GM21381 (cell line): ENCODE results near the gene RBM24.

Source experiments
- ATAC-seq: cut with Tn5 transposase; IDR thresholded peaks from one replicate; pipeline ENCODE4 v1.9.1; 2021; ENCODE audit warnings: mild to moderate bottlenecking, moderate library complexity; ENCODE audit not compliant: unreplicated experiment

RBM24 gene

DNA sequence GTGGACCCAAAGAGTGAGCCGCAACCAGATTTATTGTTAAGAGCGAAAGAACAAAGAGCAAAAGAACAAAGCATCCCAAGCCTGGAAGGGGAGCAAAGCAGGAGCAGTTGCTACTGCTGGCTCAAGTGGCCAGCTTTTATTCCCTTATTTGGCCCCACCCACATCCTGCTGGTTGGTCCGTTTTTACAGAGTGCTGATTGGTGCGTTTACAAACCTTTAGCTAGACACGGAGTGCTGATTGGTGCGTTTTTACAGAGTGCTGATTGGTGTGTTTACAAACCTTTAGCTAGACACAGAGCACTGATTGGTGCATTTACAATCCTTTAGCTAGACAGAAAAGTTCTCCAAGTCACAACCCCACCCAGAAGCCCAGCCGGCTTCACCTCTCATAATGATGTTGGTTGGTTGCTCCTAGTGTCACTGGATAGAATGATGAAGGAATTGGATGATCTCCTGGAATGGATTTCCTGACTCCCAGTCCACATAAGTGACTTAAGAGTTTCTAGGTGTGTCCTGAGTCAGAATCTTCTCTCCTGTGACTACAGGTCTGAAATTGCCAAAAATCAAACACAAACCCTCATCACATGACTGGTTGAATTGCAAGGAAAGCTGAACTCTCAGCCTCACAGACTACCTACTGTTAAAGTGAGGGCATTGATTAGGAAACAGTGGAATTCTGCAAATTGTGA is 60.1 kb downstream of the RBM24 start:
- no peak for ATAC-seq

DNA sequence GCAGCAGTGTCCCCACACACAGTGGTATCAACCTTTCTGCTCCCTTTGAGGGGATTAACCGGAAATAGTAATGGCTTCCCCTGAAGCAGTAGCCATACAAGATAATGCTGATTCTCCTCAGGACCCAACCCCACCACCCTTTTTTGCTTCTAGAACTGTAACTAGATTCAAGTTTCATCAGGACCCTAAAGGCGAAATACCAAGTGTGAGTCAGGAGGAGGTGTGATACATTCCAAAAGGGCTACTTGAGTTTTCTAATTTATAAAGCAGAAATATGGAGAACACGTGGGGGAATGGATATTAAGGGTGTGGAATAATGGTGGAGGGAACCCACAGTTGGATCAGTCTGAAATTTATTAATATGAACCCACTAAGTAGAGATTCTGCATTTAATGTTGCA is 60.7 kb downstream of the RBM24 start:
- no peak for ATAC-seq

DNA sequence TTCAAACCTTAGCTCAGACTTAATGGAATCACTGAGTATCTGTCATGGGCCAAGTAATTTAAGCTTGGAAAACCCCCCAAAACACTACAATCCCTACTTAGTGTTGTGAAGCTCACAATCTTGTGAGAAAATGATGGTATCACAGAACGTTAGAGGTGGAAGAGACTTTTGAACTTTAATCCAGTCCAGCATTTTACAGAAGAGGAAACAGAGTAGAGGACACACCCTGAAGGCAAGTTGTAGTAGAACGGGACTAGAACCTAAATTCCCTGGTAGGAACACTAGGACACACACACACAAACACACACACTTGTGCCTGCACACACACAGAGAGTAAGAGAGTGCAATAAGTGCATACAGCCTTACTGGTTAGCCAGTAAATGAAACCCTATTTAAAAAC is 62.1 kb downstream of the RBM24 start:
- no peak for ATAC-seq
